Thyroid gland (tissue), 4 donors: ENCODE results near the gene TANC1.

Experiments used
- POLR2A ChIP-seq, 2 donors: fragments of 450-650 bp; IDR thresholded peaks; one replicate each; pipeline ENCODE4 v1.6.1; 2017; ENCODE audit warnings: antibody characterized with exemption in 2 of 2, mild to moderate bottlenecking in 2 of 2, moderate library complexity in 1 of 2
- TF ChIP-seq, protein P1 (sequence below), 6 experiments: fragments of 200-600 bp in 3 of 6; fragments of 450-650 bp in 3 of 6; sonication (generic) in 3 of 6; IDR thresholded peaks; one replicate each; pipeline ENCODE4 v1.5.1; 2016 to 2019; ENCODE audit warnings: antibody characterized with exemption in 6 of 6, mild to moderate bottlenecking in 2 of 6, inconsistent platforms in 1 of 6, moderate library complexity in 1 of 6

DNA sequence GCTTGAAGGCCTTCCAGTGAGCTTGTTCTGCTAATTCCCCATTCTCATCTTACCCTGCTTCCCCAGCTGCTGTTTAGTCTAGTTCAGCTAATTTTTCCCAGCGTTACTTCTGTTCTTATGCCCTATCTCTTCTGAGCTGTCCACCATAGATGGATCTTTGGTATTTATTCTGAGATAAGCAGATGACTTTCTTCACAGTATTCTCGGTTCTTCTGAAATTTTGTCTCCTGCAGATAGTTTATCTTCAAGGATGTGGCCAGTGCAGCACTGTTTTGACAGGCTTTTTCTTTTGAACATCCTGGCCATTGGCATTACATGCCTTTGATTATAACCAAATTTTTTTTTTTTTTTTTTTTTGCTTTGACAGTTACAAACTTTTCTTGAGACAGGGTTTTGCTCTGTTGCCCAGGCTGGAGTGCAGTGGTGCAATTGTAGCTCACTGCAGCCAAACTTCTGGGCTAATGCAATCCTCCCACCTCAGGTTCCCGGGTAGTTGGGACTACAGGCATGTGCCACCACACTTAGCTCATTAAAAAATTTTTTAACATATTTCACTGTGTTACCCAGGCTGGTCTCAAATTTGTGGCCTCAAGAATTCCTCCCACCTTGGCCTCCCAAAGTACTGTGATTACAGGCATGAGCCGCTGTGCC lies 183.8 kb downstream of the TANC1 start:
- TF ChIP-seq, protein P1, sequence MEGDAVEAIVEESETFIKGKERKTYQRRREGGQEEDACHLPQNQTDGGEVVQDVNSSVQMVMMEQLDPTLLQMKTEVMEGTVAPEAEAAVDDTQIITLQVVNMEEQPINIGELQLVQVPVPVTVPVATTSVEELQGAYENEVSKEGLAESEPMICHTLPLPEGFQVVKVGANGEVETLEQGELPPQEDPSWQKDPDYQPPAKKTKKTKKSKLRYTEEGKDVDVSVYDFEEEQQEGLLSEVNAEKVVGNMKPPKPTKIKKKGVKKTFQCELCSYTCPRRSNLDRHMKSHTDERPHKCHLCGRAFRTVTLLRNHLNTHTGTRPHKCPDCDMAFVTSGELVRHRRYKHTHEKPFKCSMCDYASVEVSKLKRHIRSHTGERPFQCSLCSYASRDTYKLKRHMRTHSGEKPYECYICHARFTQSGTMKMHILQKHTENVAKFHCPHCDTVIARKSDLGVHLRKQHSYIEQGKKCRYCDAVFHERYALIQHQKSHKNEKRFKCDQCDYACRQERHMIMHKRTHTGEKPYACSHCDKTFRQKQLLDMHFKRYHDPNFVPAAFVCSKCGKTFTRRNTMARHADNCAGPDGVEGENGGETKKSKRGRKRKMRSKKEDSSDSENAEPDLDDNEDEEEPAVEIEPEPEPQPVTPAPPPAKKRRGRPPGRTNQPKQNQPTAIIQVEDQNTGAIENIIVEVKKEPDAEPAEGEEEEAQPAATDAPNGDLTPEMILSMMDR (IDR thresholded peaks at IDR 0.05), result no peak
- TF ChIP-seq POLR2A (IDR thresholded peaks at IDR 0.05), result no peak
